WTC11 (cell line): ENCODE measurements around the gene KDM4B.

Experiments
- GABPB1 ChIP-seq: sonication (generic); formaldehyde crosslinking; IDR thresholded peaks from 2 replicates; pipeline ENCODE4 v1.8.1; 2023; ENCODE audit warnings: mild to moderate bottlenecking, missing genetic modification reagents
- NR3C1 ChIP-seq: sonication (generic); formaldehyde crosslinking; conservative IDR thresholded peaks from 2 replicates; pipeline ENCODE4 v1.8.1; 2023; ENCODE audit warnings: low read depth, mild to moderate bottlenecking, missing genetic modification reagents
- ZNF219 ChIP-seq: sonication (generic); formaldehyde crosslinking; IDR thresholded peaks from 2 replicates; pipeline ENCODE4 v1.8.0; 2023; ENCODE audit warnings: missing genetic modification reagents, mild to moderate bottlenecking, borderline replicate concordance
- TF ChIP-seq, protein P1 (sequence below): sonication (generic); formaldehyde crosslinking; IDR thresholded peaks from 2 replicates; pipeline ENCODE4 v1.8.1; 2023; ENCODE audit warnings: mild to moderate bottlenecking, missing genetic modification reagents, borderline replicate concordance
- TF ChIP-seq, protein P2 (sequence below): fragments of 200-600 bp; IDR thresholded peaks from 2 replicates; pipeline ENCODE4 v1.8.0; 2022; ENCODE audit warnings: antibody characterized with exemption

DNA sequence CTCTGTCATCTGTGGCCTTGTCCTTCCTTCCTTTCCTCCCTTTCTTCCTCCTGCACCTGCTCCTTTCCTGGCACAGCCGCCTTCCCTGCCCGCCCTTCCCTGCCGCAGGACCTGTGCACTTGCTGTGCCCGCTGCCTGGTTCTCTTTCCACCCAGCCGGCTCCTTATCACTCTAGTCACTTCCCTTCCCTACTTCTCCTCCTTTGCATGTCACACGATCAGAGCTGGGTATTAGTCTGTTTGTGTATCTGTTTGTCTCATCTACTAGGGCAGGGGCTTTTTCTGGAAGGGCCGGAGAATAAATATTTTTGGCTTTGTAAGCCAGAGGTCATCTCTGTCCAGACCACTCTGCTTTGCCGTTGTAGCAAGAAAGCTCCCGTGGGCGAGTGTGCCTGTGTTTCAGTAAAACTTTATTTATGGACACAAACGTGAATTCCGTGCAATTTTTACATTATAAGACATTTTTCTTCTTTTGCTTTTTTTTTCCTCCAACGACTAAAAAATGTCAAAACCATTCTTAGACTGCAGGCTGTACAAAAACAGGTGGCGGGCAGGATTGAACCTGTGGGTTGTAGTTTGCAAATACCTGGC is 6.1 kb downstream of the KDM4B start:
- TF ChIP-seq GABPB1 (CRISPR knock-in tag): no peak
- TF ChIP-seq, protein P1, sequence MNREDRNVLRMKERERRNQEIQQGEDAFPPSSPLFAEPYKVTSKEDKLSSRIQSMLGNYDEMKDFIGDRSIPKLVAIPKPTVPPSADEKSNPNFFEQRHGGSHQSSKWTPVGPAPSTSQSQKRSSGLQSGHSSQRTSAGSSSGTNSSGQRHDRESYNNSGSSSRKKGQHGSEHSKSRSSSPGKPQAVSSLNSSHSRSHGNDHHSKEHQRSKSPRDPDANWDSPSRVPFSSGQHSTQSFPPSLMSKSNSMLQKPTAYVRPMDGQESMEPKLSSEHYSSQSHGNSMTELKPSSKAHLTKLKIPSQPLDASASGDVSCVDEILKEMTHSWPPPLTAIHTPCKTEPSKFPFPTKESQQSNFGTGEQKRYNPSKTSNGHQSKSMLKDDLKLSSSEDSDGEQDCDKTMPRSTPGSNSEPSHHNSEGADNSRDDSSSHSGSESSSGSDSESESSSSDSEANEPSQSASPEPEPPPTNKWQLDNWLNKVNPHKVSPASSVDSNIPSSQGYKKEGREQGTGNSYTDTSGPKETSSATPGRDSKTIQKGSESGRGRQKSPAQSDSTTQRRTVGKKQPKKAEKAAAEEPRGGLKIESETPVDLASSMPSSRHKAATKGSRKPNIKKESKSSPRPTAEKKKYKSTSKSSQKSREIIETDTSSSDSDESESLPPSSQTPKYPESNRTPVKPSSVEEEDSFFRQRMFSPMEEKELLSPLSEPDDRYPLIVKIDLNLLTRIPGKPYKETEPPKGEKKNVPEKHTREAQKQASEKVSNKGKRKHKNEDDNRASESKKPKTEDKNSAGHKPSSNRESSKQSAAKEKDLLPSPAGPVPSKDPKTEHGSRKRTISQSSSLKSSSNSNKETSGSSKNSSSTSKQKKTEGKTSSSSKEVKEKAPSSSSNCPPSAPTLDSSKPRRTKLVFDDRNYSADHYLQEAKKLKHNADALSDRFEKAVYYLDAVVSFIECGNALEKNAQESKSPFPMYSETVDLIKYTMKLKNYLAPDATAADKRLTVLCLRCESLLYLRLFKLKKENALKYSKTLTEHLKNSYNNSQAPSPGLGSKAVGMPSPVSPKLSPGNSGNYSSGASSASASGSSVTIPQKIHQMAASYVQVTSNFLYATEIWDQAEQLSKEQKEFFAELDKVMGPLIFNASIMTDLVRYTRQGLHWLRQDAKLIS (CRISPR knock-in tag): no peak
- no peak for TF ChIP-seq NR3C1 (CRISPR knock-in tag)
- TF ChIP-seq, protein P2, sequence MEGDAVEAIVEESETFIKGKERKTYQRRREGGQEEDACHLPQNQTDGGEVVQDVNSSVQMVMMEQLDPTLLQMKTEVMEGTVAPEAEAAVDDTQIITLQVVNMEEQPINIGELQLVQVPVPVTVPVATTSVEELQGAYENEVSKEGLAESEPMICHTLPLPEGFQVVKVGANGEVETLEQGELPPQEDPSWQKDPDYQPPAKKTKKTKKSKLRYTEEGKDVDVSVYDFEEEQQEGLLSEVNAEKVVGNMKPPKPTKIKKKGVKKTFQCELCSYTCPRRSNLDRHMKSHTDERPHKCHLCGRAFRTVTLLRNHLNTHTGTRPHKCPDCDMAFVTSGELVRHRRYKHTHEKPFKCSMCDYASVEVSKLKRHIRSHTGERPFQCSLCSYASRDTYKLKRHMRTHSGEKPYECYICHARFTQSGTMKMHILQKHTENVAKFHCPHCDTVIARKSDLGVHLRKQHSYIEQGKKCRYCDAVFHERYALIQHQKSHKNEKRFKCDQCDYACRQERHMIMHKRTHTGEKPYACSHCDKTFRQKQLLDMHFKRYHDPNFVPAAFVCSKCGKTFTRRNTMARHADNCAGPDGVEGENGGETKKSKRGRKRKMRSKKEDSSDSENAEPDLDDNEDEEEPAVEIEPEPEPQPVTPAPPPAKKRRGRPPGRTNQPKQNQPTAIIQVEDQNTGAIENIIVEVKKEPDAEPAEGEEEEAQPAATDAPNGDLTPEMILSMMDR: no peak
- no peak for TF ChIP-seq ZNF219 (CRISPR knock-in tag)
